ENCODE results near the gene HNRNPA0.

HNRNPA0 gene

DNA sequence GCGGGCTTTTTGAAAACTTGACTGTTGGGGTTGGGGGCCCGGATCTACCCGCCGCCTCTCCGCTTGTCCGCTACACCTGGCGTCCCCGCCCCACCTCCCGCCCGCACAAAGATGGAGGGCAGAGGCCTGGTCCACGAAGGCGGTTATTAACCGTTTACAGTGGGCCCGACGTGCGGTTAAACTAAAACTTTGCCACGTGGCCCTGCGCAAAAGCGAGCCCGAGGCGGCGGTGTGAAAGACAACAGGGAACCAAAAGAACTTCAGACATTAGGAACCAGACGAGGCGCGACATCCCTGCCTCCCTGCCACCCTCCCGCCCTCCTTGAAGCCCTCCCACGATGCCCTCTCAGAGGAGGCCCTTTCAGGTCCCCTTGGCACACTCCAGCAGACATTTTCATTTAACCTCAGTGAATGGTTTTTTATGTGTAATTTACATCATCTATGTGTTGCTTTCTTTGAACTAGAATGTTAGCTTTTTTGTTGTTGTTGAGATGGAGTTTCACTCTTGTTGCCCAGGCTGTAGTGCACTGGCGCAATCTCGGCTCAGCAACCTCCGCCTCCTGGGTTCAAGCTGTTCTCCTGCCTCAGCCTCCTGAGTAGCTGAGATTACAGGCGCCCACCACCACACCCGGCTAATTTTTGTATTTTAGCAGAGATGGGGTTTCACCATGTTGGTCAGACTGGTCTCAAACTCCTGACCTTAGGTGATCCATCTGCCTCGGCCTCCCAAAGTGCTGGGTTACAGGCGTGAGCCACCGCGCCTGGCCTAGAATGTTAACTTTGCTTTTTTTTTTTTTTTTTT, 999 bp upstream of the HNRNPA0 start:
- no peak for DNase-seq (ENCODE audit: low read depth, low spot score)

GRCh38 chr5:137753691-137754187, 424 bp downstream of the HNRNPA0 start:
- DNase-seq (ENCODE audit: low read depth, low spot score): no peak

GRCh38 chr5:137752905-137753690, 1.1 kb downstream of the HNRNPA0 start:
- peak; percentile 50 for DNase-seq (ENCODE audit: low read depth, low spot score)

DNA sequence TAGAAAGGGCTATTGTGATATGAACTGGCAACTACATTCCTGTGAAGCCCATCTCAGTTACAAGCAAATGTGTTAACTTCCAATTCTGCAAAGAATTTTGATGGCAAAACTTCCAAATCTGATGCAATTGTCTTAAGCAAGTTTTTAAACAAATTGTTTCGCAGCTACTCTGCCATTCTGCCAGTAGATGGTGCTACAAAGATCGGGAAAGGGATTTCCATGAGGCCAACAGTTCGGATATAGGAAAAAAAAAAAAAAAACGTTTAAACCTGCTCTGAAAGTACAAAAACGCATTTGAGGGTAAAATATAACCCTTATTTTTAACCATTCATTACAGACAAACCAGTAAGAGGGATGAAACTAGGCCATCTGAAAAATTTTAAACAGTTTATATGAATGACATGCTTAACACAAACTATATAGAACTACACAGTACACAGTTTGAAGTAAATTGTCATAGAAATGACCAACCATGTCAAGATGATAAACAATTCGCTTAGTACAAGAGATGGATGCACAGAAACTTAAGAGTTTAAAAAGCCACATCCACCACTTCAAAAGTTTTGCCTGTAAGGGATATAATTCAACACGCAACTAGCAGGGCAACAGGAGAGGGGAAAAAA, 2.2 kb downstream of the HNRNPA0 start:
- peak; percentile 74 for DNase-seq (ENCODE audit: low read depth, low spot score)

- DNase-seq (ENCODE audit: low read depth, low spot score): no peak
These were observed 3.7 kb downstream of the HNRNPA0 start for GRCh38 chr5:137750436-137750835.

- DNase-seq (ENCODE audit: low read depth, low spot score): no peak
These were observed 6.3 kb downstream of the HNRNPA0 start for GRCh38 chr5:137747848-137748247.

DNA sequence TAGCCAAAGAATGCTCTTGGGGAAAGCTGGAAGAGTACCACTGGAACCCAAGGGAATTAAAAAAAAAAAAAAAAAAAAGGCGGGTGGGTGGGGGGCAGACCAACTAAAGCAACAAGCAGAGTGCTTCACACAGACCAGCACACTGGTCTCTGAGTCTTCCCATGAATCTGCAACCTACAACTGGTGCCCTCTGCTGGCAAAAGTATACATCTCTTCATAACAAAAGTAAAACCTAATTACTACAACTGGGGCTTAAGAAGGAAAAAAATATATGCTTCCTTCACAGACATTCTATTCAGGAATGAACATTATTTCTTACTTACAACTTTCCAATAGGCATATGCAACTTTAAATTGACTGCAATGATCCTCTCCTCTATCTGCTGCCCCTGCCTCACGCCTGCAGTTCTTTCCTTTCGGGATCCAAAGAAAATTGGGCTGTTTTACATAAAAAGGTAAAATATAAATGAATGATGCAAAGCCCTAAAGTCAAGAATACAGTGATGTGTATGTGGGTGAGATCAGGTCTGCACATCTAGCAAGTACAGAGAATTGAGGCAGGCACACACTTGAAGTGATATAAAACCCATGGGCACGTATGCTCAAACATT, 11.0 kb downstream of the HNRNPA0 start:
- DNase-seq (ENCODE audit: low read depth, low spot score): peak; percentile 84

DNA sequence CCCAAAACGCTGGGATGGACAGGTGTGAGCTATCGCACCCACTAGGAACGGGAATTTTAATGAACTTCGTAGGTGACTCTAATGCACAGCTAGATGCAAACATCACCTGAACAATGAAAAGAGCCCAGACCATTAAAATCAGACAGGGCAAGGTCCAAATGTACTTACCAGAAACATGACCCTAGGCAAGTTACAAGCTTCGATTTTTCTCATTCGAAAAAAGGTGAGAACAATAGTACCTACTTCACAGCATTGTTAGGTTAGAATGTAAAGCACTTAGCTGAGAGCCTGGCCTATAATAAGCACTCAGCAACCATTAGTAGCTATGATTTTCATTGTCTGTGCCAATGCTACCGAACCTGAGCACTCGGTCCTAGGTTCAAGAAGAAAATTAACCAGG, 12.4 kb downstream of the HNRNPA0 start:
- DNase-seq (ENCODE audit: low read depth, low spot score): no peak

GRCh38 chr5:137739737-137740136, 14.4 kb downstream of the HNRNPA0 start:
- no peak for DNase-seq (ENCODE audit: low read depth, low spot score)

DNA sequence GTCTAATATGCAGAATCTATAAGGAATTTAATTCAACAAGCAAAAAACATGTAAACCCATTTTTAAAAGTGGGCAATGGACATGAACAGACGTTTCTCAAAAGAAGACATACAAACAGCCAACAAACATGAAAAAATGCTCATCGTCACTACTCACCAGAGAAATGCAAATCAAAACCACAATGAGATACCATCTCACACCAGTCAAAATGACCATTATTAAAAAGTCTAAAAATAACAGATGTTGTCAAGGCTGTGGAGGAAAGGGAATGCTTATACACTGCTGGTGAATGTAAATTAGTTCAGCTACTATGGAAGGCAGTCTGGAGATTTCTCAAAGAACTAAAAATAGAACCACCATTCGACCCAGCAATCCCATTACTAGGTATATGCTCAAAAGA, 15.2 kb downstream of the HNRNPA0 start:
- peak; percentile 6 for DNase-seq (ENCODE audit: low read depth, low spot score)

DNA sequence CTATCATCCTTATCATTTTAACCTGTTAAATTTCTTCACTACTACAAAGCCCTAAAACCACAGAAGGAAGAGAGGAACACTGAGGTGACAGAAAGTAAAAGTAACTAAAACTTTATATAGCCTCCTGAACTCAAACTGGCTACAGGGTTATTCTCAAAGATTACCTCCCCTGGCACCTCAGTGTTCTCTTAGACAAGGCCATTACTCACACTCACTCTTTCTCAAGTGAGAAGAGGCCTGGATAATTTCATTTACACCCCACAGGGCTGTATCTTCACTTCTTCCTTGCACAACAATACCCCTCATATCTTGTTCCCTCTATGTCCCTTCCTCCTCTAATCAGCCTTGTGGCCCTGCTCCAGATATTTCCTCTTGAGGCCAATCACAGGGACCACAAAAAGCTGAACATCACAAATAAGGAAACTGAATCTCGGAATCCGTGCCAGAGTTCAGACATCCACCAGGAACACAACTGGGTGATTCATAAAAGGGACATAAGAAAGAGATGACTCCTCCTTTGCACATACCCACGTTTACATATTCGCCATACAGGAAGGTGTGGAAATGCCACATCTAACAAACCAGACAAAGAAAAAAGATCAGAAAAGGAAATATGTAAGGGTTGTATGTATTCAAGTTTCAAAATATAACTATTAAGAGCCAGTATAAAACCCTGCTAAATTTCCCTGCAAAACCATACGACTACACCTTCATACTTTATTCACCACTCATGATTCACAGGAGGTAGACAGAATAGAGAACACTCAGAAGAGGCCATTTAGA, 16.6 kb downstream of the HNRNPA0 start:
- peak; percentile 20 for DNase-seq (ENCODE audit: low read depth, low spot score)

DNA sequence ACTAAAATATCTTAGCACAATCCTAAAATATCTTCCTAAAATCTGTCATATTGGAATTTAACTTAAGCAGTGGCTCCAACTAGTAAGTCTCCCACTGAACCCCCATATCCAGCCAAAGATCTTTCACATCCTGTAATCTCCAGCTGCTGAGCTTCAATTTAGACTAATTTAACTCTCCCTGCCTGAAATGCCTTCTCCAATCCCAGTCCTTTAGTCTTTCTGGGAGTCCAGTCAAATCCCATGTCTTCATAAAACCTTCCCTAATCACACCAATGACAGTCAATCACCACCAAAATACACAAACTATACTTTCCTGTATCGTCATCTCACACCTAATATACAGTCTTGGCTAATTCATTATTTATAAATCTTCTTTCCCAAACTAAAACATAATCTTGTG, 17.7 kb downstream of the HNRNPA0 start:
- no peak for DNase-seq (ENCODE audit: low read depth, low spot score)

GRCh38 chr5:137735555-137736284, 18.4 kb downstream of the HNRNPA0 start, which contains the start of gene KLHL3:
Gene KLHL3 (minus strand): TSS chr5:137736089. CDS start chr5:137735646, 443 bp downstream.
- DNase-seq (ENCODE audit: low read depth, low spot score): peak; percentile 71

GRCh38 chr5:137734962-137735554, 19.1 kb downstream of the HNRNPA0 start:
- peak; percentile 59 for DNase-seq (ENCODE audit: low read depth, low spot score)

GRCh38 chr5:137734331-137734730, 19.8 kb downstream of the HNRNPA0 start:
- DNase-seq (ENCODE audit: low read depth, low spot score): peak; percentile 6

- no peak for DNase-seq (ENCODE audit: low read depth, low spot score)
These were observed 20.2 kb downstream of the HNRNPA0 start for GRCh38 chr5:137733922-137734321.

GRCh38 chr5:137733006-137733405, 21.2 kb downstream of the HNRNPA0 start:
- peak; percentile 25 for DNase-seq (ENCODE audit: low read depth, low spot score)

GRCh38 chr5:137731176-137731575, 23.0 kb downstream of the HNRNPA0 start:
- DNase-seq (ENCODE audit: low read depth, low spot score): no peak

DNA sequence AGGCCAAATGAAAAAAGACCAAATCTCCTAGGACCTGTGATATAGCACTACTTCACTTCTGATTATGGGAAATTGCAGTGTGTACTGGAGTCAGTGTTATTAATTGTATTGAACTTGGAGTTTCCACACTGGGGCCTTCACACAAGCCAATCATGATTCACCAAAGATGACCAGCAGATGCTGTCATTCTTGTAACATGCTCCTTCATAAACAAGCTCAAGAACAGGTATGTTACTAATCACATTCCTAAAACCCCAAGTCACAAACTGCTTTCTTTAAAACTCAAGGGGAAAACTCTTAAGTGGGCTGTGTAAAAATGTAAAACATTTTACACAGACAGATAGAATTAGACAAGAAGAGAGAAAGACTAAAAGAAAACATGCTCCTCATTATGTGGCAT, 23.8 kb downstream of the HNRNPA0 start:
- peak; percentile 53 for DNase-seq (ENCODE audit: low read depth, low spot score)

- no peak for DNase-seq (ENCODE audit: low read depth, low spot score)
These were observed 26.1 kb downstream of the HNRNPA0 start for GRCh38 chr5:137728048-137728447.

Data from astrocyte of the hippocampus (primary cell).